Neural progenitor cell (in vitro differentiated cells): ENCODE data around the gene SNX1. TPM values are rescaled to one million over a fixed set of nuclear protein-coding genes. Genes with fewer than 3 reads are reported as not detected.

ENCODE experiments used
- DNase-seq: peaks from one replicate; pipeline ENCODE4 v3.0.0-alpha.2; 2016; ENCODE audit warnings: low spot score
- H2AFZ ChIP-seq: fragments of 200-600 bp; sonication (generic); replicated peaks from 2 replicates; pipeline ENCODE4 v1.6.1; 2016; ENCODE audit warnings: antibody characterized with exemption
- H3F3A ChIP-seq: fragments of 200-600 bp; sonication (generic); 2 replicates; pipeline ENCODE4 v1.6.1; 2016; ENCODE audit warnings: antibody characterized with exemption, low read depth
- H3K27ac ChIP-seq: fragments of 200-600 bp; sonication (generic); 2 replicates; pipeline ENCODE4 v1.5.1; 2016; ENCODE audit warnings: mild to moderate bottlenecking
- H3K27me3 ChIP-seq: fragments of 200-600 bp; sonication (generic); 2 replicates; pipeline ENCODE4 v1.6.1; 2016; ENCODE audit warnings: mild to moderate bottlenecking, moderate library complexity
- H3K36me3 ChIP-seq: fragments of 200-600 bp; sonication (generic); 2 replicates; pipeline ENCODE4 v1.5.1; 2016
- H3K4me1 ChIP-seq: fragments of 200-600 bp; sonication (generic); 2 replicates; pipeline ENCODE4 v1.6.1; 2016; ENCODE audit warnings: mixed run types
- H3K4me2 ChIP-seq: fragments of 200-600 bp; sonication (generic); 2 replicates; pipeline ENCODE4 v1.6.1; 2016
- H3K4me3 ChIP-seq: fragments of 200-600 bp; sonication (generic); 2 replicates; pipeline ENCODE4 v1.5.1; 2016
- H3K79me2 ChIP-seq: fragments of 200-600 bp; sonication (generic); 2 replicates; pipeline ENCODE4 v1.6.1; 2016; ENCODE audit warnings: low read depth
- H3K9ac ChIP-seq: fragments of 200-600 bp; sonication (generic); 2 replicates; pipeline ENCODE4 v1.6.1; 2016
- H3K9me3 ChIP-seq: fragments of 200-600 bp; sonication (generic); 2 replicates; pipeline ENCODE4 v1.5.1; 2016; ENCODE audit warnings: low read depth
- H4K20me1 ChIP-seq: fragments of 200-600 bp; sonication (generic); 2 replicates; pipeline ENCODE4 v1.6.1; 2016; ENCODE audit warnings: low read depth
- H3K27ac Mint-ChIP-seq: 3 replicates; pipeline ENCODE4 v1.8.0; 2021; ENCODE audit warnings: mixed read lengths
- H3K27me3 Mint-ChIP-seq: 2 replicates; pipeline ENCODE4 v1.8.0; 2022; ENCODE audit warnings: low read depth, mild to moderate bottlenecking, inconsistent platforms, moderate library complexity, mixed read lengths; ENCODE audit not compliant: insufficient read depth
- H3K36me3 Mint-ChIP-seq: 3 replicates; pipeline ENCODE4 v1.8.0; 2021; ENCODE audit warnings: mixed read lengths
- H3K4me1 Mint-ChIP-seq: 3 replicates; pipeline ENCODE4 v1.8.0; 2021; ENCODE audit warnings: mixed read lengths
- H3K4me3 Mint-ChIP-seq: 3 replicates; pipeline ENCODE4 v1.8.0; 2021; ENCODE audit warnings: mild to moderate bottlenecking, moderate library complexity, mixed read lengths
- H3K9me3 Mint-ChIP-seq: 3 replicates; pipeline ENCODE4 v1.8.0; 2020; ENCODE audit warnings: mixed read lengths
- EZH2 ChIP-seq: fragments of 200-600 bp; sonication (generic); IDR thresholded peaks from 2 replicates; pipeline ENCODE4 v1.6.1; 2017; ENCODE audit warnings: antibody characterized with exemption, mild to moderate bottlenecking, moderate library complexity
- EZH2phosphoT487 ChIP-seq: fragments of 200-600 bp; sonication (generic); IDR thresholded peaks from 2 replicates; pipeline ENCODE4 v1.6.1; 2017; ENCODE audit warnings: antibody characterized with exemption
- total RNA-seq: library from RNA; depleted of rRNA; stranded (reverse); fragments of >200 nt; gene quantifications from 2 replicates; pipeline ENCODE4 v1.2.3, GENCODE V29; 2015; ENCODE audit warnings: low replicate concordance
- TF ChIP-seq, protein P1 (sequence below): fragments of 200-600 bp; sonication (generic); IDR thresholded peaks from 2 replicates; pipeline ENCODE4 v1.5.1; 2017; ENCODE audit warnings: antibody characterized with exemption, mild to moderate bottlenecking

The SNX1 gene
- total RNA-seq, 1 donor from 2014 or later: 24.0 TPM

GRCh38 chr15:64099379-64099778 is 3.6 kb downstream of the SNX1 start:
- H3F3A ChIP-seq: peaks cover 20% of the 10 kb centered on the region
- H3K9ac ChIP-seq: no peak overlapping the region
- no peak overlapping the region for H3K4me3 Mint-ChIP-seq
- peaks cover 84% of the 10 kb centered on the region for H3K79me2 ChIP-seq
- H3K9me3 ChIP-seq: no peaks in the 10 kb centered on the region
- H3K4me1 Mint-ChIP-seq: peaks cover 30% of the 10 kb centered on the region
- DNase-seq: no peak
- peaks cover 16% of the 10 kb centered on the region for H3K4me1 ChIP-seq
- H3K9me3 Mint-ChIP-seq: peaks cover 3% of the 10 kb centered on the region
- no peak overlapping the region for H3K27ac Mint-ChIP-seq
- peaks cover 5% of the 10 kb centered on the region for H3K36me3 Mint-ChIP-seq
- no peak overlapping the region for H3K4me2 ChIP-seq
- H3K27me3 Mint-ChIP-seq: peaks cover 2% of the 10 kb centered on the region
- H4K20me1 ChIP-seq: peaks cover 40% of the 10 kb centered on the region
- no peak overlapping the region for H3K4me3 ChIP-seq
- TF ChIP-seq EZH2phosphoT487 (no peak), EZH2 (no peak)
- TF ChIP-seq, protein P1, sequence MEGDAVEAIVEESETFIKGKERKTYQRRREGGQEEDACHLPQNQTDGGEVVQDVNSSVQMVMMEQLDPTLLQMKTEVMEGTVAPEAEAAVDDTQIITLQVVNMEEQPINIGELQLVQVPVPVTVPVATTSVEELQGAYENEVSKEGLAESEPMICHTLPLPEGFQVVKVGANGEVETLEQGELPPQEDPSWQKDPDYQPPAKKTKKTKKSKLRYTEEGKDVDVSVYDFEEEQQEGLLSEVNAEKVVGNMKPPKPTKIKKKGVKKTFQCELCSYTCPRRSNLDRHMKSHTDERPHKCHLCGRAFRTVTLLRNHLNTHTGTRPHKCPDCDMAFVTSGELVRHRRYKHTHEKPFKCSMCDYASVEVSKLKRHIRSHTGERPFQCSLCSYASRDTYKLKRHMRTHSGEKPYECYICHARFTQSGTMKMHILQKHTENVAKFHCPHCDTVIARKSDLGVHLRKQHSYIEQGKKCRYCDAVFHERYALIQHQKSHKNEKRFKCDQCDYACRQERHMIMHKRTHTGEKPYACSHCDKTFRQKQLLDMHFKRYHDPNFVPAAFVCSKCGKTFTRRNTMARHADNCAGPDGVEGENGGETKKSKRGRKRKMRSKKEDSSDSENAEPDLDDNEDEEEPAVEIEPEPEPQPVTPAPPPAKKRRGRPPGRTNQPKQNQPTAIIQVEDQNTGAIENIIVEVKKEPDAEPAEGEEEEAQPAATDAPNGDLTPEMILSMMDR: no peak
- H3K36me3 ChIP-seq: no peaks in the 10 kb centered on the region
- H3K27ac ChIP-seq: no peak overlapping the region
- no peak overlapping the region for H2AFZ ChIP-seq
- H3K27me3 ChIP-seq: no peaks in the 10 kb centered on the region

DNA sequence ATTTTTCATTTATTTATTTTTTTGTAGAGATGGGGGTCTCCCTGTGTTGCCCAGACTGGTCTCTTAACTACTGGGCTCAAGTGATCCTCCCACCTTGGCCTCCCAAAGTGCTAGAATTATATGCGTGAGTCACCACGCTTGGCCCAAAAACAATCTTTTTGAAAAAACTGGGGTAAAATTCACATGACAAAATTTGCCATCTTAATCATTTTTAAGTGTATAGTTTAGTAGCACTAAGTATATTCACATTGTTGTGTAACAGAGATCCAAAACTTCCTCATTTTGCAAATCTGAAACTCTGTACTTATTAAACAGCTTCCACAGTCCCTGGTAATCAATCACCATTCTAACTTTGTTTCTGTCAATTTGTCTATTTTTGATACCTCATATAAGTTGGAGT is 5.2 kb downstream of the SNX1 start:
- Mint-ChIP-seq H3K36me3 (peaks cover 5% of the 10 kb centered on the region), H3K4me1 (peaks cover 18% of the 10 kb centered on the region), H3K27ac (no peak overlapping the region), H3K9me3 (peaks cover 3% of the 10 kb centered on the region), H3K4me3 (no peak overlapping the region), H3K27me3 (no peaks in the 10 kb centered on the region)
- Histone ChIP-seq H3K27ac (no peak overlapping the region), H3K4me3 (no peak overlapping the region), H3K79me2 (peaks cover 99% of the 10 kb centered on the region), H3K9me3 (no peaks in the 10 kb centered on the region), H3K27me3 (no peaks in the 10 kb centered on the region), H3K9ac (no peak overlapping the region), H3K4me1 (peaks cover 10% of the 10 kb centered on the region), H4K20me1 (peaks cover 51% of the 10 kb centered on the region), H2AFZ (no peak overlapping the region), H3K36me3 (no peaks in the 10 kb centered on the region), H3K4me2 (no peak overlapping the region), H3F3A (peaks cover 10% of the 10 kb centered on the region)
- no peak for DNase-seq
- TF ChIP-seq, protein P1: no peak
- no peak for TF ChIP-seq EZH2
- TF ChIP-seq EZH2phosphoT487: no peak

DNA sequence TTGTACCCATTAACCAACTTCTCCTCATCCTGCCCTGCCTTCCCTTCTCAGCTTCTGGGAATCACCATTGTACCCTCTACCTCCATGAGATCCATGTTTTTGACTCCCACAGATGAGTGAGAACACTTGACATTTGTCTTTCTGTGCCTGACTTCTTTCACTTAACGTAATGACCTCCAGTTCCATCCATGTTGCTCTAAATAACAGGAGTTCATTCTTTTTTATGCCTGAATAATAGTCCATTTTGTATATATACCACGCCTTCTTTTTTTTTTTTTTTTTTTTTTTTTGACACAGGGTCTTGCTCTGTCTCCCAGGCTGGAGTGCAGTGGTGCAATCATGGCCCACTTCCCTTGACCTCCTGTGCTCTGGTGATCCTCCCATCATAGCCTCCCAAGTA is 6.7 kb downstream of the SNX1 start:
- no peak overlapping the region for H3K27ac ChIP-seq
- no peak for TF ChIP-seq EZH2
- TF ChIP-seq EZH2phosphoT487: no peak
- TF ChIP-seq, protein P1: no peak
- no peak overlapping the region for H2AFZ ChIP-seq
- H3K9me3 Mint-ChIP-seq: peaks cover 3% of the 10 kb centered on the region
- no peak for DNase-seq
- no peaks in the 10 kb centered on the region for H3K36me3 ChIP-seq
- no peak overlapping the region for H3K9ac ChIP-seq
- H4K20me1 ChIP-seq: peaks cover 49% of the 10 kb centered on the region
- peaks cover 8% of the 10 kb centered on the region for H3K4me1 Mint-ChIP-seq
- no peak overlapping the region for H3K4me2 ChIP-seq
- H3K27me3 ChIP-seq: no peaks in the 10 kb centered on the region
- peaks cover 6% of the 10 kb centered on the region for H3K4me1 ChIP-seq
- H3K4me3 ChIP-seq: no peak overlapping the region
- H3K36me3 Mint-ChIP-seq: peaks cover 5% of the 10 kb centered on the region
- no peak overlapping the region for H3K4me3 Mint-ChIP-seq
- no peaks in the 10 kb centered on the region for H3F3A ChIP-seq
- H3K9me3 ChIP-seq: no peaks in the 10 kb centered on the region
- no peaks in the 10 kb centered on the region for H3K27me3 Mint-ChIP-seq
- H3K27ac Mint-ChIP-seq: no peak overlapping the region
- peaks cover 99% of the 10 kb centered on the region for H3K79me2 ChIP-seq
